ENCODE data around the gene MAP3K5. TPM values are rescaled to one million over a fixed set of nuclear protein-coding genes. Genes with fewer than 3 reads are reported as not detected.

The MAP3K5 gene
- total RNA-seq, 1 donor from 2014 or later: 15.7 TPM

DNA sequence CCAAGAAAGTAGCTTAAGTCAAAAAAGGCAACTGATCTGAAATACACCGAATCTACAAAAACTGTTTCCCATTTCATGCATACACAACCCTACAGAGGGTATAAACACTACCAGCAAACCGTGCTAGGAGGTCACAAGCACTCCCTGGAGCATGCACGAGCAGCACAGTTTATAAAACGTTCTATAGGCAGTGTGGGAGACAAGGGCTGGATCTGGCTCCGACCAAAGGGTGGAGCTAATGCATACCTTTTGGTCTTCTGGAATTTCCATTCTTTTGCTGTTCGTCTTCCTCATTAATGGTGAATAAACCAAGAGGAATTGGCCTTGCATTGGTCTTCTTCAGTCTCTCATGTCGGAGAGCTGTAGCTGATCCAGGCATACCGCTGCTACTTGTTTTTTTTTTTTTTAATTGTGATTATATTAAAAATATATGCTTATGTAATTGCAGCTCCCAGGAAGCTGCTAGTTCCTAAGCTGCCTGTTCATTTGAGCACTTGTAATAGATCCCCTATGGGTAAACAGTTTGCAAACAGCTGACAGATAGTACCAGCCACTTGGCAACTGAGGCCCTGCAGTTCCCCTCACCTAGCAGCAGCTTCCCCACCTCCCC, 266.6 kb downstream of the MAP3K5 start:
- no peak for DNase-seq (ENCODE audit: low read depth)

GRCh38 chr6:136524936-136525413, 267.3 kb downstream of the MAP3K5 start:
- DNase-seq (ENCODE audit: low read depth): no peak

DNA sequence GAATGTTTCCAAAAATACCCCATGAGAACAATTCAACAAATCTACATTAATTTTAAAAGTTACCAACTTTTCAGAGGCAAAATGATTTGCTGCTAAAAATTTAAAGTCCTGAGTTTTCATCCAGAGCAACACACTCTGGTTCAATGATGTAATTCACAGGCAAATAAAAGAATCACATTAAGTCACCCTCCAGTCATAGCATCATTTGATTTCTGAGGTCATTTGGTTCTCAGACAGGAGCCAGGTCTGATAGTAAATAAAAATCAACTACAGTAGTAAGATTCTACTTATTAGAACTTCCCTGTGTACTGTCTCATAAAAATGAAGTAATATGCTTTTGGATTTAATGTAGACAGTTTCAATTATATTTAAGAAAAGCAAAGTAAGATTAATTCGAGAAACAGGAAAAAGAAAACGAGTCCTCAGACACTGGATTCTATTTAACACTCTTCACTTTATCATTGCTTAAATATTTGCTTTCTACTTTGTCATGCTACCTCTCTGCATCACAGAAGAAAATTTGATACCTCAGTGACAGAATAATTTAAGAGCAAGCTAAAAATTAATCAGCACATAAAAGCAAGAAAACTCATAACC, 267.8 kb downstream of the MAP3K5 start:
- no peak for DNase-seq (ENCODE audit: low read depth)

DNA sequence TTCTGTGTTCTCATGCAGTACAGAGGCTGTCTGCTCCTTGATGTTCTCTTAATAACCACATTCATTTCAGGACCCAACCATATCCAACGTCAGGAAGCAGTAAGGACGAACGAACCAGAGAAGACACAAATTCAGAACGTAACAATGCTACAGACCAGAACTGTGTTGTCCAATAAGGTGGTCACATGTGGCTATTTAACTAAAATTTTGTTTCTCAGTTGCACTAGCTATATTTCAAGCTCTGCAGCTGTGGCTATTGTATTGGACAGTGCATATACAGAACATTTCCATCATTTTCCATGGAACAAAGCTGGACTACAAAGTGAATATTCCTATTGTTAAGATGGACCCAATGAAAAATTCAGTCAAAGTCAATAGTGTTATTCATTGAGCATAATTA, 269.1 kb downstream of the MAP3K5 start:
- no peak for DNase-seq (ENCODE audit: low read depth)

- DNase-seq (ENCODE audit: low read depth): no peak
Measured at GRCh38 chr6:136522636-136523035, 269.6 kb downstream of the MAP3K5 start.

GRCh38 chr6:136521911-136522310, 270.4 kb downstream of the MAP3K5 start:
- no peak for DNase-seq (ENCODE audit: low read depth)

DNA sequence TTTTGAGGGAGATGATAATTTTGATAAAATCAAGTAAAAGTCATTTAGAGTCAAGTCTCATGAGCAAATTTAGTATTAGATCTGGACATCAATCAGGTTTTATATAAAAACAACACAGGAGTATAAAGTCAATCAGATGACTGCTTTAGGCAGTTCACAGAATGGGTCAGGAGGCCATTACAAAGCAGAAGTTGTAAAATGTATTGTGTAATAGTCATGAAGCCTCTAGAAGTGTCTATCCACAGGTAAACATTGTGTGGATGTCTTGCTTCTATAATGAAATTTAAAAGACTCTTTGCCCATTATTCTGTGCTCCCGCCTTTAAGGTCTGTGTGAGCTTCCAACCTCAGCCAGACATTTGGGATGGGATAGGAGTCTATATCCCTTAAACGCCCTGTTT, 270.9 kb downstream of the MAP3K5 start:
- no peak for DNase-seq (ENCODE audit: low read depth)

DNA sequence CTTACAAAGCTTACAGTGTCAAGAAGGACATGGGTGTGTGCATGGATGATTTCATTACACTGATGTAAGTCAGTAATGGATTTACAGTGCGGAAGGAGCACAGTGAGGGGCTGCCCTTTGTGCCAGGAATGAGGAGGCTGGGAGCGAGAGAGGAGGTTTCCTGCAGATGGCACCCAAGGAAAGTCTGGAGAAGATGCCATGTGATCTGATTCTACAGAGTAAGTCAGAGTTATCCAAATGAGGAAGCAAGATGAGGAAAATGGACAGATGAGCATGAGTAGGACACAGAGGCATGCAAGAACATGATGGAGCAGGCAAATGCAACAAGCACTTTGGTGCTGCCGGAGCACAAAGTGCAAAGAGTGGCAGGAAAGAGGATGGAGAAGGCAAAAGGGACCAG, 271.8 kb downstream of the MAP3K5 start:
- DNase-seq (ENCODE audit: low read depth): no peak

DNA sequence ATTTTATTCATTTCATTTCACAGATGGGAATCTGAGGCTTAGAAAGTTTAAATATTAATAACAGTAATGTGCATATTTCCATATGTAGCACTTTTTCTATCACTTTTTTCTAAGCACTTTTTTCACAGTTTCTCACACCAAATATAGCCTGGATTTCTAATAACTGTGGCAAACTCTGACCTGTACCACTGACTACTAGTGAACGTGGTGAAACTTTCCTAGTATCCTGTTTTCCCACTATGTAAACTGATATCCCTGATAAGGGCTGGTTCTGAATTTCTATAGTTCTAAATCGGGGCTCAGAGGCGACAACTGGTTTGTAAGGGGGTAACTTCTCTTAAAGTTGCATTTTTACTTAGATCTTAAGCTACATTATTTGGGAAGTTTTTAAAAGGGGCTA, 274.7 kb downstream of the MAP3K5 start:
- DNase-seq (ENCODE audit: low read depth): no peak

DNA sequence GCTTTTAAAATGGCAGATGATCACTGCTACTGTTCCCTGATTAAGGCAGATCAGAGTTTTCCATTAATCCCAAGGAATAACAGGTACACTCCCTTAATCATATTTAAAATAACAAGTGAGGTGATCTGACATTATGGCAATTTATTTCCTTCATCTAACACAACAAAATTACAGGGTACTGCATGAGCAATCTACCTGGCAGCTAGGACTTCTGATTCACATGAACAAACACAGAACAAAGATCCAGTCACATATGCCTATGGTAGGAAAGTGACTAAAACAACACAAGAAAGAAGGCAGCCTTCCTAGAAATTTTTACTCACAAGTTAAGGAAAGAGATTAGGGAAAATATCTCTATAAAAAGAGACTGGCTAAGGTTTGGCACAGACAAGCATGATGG, 275.3 kb downstream of the MAP3K5 start:
- DNase-seq (ENCODE audit: low read depth): no peak

- no peak for DNase-seq (ENCODE audit: low read depth)
Measured at GRCh38 chr6:136514591-136514990, 277.7 kb downstream of the MAP3K5 start.

DNA sequence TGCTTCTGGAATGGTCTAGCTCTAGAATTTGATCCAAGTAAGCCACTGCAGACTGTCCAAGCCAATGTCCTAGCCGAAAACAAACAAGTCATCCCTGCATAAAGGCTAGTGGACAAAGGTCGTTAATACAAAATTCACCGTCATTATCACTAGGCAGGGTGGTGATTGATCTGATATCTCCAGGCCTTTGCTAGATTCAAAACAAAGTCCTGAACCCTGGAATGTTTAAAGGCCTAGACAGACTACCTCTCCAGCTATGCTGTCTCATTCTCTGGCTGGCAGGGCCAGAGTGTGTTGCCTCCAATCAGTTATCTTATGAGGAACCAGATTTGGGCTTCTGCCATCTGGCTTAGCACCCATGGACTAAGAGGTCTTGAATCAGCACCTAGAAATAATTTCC, 280.4 kb downstream of the MAP3K5 start:
- no peak for DNase-seq (ENCODE audit: low read depth)

DNA sequence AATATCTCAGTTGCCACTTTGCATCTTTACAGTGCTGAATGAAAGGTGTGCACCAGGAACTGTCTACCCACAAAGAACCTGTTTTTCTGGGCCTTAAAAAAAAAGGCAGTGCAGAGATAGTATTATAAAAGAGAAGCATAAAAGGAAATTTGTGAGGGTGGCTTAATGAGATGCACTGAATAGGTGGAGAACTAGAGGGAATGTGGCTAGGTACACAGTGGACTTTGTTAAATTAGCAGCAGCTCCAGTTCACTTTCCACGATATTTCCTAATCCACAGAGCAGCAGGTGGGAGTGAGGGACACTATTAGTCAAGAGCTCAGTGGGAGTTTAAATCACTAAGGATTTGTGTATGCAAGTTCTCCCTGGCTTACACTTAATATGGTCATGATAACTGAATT, 280.9 kb downstream of the MAP3K5 start:
- DNase-seq (ENCODE audit: low read depth): no peak

GRCh38 chr6:136510782-136511181, 281.5 kb downstream of the MAP3K5 start:
- no peak for DNase-seq (ENCODE audit: low read depth)

GRCh38 chr6:136510299-136510698, 282.0 kb downstream of the MAP3K5 start:
- no peak for DNase-seq (ENCODE audit: low read depth)

- DNase-seq (ENCODE audit: low read depth): no peak
Measured at GRCh38 chr6:136508725-136509392, 283.4 kb downstream of the MAP3K5 start.

Other genes starting within 250 kb of the MAP3K5 start
- 0.40 and 0.52 TPM in 2 replicates for gene MAP7, start 242.1 kb downstream of the MAP3K5 start, total RNA-seq
- gene PEX7, start 30.1 kb upstream of the MAP3K5 start, total RNA-seq: 13.7 and 22.3 TPM in 2 replicates
- not detected in 2 replicates for gene SLC35D3, start 129.8 kb upstream of the MAP3K5 start, total RNA-seq